ENCODE data around the gene ASTN1.

- TF ChIP-seq E2F8 (IDR thresholded peaks at IDR 0.05; ENCODE audit: low read depth, partially characterized antibody) (no peak), ETV5 (CRISPR knock-in tag; IDR thresholded peaks at IDR 0.05; ENCODE audit: low read depth) (no peak), CREBBP (IDR thresholded peaks at IDR 0.05; ENCODE audit: low read depth, low read length) (no peak), HDAC6 (IDR thresholded peaks at IDR 0.05; ENCODE audit: low read depth, low read length) (no peak), ZNF408 (CRISPR knock-in tag; IDR thresholded peaks at IDR 0.05; ENCODE audit: low read depth) (no peak), KLF1 (tag; IDR thresholded peaks at IDR 0.05) (no peak), JUN (IDR thresholded peaks at IDR 0.05; ENCODE audit: borderline replicate concordance, low read depth, low read length) (no peak), JUN (CRISPR knock-in tag; IDR thresholded peaks at IDR 0.05; ENCODE audit: borderline replicate concordance) (no peak)
Observed at GRCh38 chr1:177010211-177010825, 154.2 kb downstream of the ASTN1 start.

All from K562 (cell line).